ENCODE data around the gene CENPN.
A peak's percentile ranks its signal among the peaks of the same experiment; 100 is the strongest.

CENPN gene

GRCh38 chr16:80992676-80993293, 14.2 kb upstream of the CENPN start:
- DNase-seq: no peak

GRCh38 chr16:80993307-80993706, 13.7 kb upstream of the CENPN start:
- no peak for DNase-seq

GRCh38 chr16:80993834-80994233, 13.2 kb upstream of the CENPN start:
- DNase-seq: no peak

DNA sequence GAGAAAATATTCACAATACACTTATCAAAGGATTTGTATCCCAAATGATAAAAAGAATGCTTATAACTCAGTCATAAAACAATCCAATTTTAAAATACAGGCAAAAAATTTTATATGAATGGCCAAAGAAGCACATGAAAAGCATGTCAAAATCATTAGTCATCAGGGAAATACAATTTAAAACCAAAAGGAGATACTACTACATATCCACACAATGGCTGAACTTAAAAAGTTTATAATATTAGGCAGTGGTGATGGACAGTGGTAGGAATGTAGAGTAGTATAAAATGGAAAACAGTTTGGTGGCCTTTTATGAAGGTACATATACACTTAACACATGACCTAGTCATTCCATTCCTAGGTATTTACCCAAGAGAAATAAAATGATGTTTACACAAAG, 12.6 kb upstream of the CENPN start:
- DNase-seq: no peak

- peak; percentile 3 for DNase-seq
Observed at GRCh38 chr16:80996688-80997138, 10.3 kb upstream of the CENPN start.

DNA sequence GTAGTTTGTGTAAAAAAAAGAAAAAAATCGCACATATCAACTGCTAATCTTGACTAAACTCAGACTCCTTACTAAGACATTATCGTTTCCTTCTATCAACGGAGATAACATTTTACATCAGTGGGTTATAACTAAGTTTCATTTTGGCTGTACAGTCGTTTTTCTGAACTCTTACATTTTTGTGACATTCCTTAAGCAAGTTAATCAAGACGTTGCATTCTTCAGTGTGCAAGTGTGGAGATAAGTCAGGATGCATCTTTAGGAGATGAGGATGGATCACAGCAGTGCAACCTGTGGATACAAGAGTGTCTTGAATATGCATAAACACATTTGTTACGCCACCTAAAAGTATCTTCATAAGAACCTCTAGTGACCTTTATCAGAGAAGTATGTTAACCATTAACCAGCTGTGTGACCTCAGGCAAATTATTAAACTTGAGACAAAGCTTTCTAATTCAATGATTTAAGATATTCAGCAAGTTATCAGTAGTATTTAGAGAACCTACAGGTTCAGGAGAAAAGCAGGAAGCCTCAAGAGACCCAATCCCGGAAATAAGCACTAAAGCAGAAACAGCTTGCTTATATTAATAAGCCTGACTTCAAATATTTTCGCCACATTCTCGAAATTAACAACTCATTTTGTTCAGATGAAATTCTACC, 9.7 kb upstream of the CENPN start:
- DNase-seq: no peak

DNA sequence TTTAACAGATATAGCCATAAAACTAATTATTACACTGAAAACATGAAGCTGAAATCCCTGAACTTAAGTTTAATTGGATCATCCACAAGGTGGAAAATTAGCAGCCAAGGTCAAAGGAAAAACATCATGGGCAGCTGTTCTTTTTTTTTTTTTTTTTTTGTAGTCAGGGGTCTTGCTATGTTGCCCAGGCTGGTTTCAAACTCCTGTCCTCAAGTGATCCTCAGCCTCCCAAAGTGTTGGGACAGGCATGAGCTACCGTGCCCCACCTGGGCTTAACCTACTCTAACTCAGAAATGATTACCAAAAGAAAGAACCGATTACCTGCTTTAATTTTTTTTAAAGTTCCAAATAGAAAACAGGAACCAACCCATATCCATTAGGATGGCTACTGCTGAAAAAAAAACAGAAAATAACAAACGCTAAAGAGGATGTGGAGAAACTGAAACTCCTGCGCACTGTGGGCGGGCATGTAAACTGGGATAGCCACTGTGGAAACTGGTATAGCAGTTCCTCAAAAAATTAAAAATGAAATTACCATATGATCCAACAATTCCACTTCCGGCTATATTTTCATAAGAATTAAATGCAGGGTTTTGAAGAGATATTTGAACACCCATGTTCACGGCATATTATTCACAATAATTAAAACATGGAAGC, 8.9 kb upstream of the CENPN start:
- no peak for DNase-seq

GRCh38 chr16:81000873-81001272, 6.1 kb upstream of the CENPN start:
- no peak for DNase-seq

- DNase-seq: no peak
Observed at GRCh38 chr16:81001330-81001729, 5.7 kb upstream of the CENPN start.

GRCh38 chr16:81003064-81003463, 4.0 kb upstream of the CENPN start:
- no peak for DNase-seq

GRCh38 chr16:81003610-81004460, 3.2 kb upstream of the CENPN start:
- DNase-seq: no peak

DNA sequence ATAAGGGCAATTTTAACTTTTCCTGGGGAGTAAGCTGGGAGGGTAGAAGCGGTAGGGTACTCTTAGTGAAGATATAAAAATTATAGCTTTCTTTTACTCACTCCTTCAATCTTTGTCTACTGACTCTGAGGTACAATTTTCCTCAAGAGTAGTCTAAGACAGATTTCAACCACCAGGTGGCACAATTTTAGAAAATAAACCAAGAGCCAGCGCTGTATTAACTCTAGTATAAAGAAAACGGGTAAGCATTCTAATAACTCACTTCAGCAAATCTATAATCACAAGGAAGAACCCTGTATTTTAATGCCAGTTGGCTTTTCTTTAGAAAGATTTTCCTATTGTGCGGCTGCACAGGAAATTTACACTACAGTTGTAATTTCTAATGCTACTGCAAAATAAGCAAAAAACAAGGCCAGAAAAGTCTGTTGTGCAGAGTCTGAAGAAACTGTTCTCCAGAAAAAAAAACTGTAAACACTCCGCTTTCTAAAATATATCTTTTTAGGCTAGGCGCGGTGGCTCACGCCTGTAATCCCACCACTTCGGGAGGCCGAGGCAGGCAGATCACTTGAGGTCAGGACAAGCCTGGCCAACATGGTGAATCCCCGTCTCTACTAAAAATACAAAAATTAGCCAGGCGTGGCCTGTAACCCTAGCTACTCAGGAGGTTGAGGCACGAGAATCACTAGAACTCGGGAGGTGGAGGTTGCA, 2.2 kb upstream of the CENPN start:
- DNase-seq: peak; percentile 7

- no peak for DNase-seq
Observed at GRCh38 chr16:81005610-81006161, 1.3 kb upstream of the CENPN start.

DNA sequence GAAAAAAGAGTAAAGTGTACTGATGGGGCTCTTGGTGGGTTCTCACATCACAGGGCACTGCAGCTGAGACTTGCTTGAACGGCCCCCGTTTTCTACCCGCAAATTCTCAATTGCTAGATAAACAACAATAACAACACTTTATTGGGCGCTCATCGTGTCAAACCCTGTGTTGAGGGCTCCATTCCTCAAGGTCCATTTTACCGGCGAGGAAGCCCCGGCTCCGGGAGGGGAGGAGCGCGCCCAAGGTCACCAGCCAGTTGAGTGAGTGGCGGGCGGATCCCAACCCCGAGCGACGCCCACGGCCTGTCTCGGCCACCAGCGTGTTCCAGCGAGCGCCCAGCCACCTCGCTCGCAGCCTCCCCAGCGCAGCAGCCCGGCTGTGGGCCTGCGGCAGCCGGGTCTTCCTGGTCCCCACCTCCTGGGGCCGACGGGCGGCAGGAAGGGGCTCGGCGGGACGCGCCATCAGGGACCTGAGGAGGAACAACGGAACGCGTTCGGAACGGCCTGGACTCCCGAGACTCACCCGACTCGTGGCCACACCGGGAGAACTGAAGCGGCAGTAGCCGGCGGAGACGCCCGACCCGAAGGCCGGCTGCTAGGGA, 702 bp upstream of the CENPN start:
- peak; percentile 53 for DNase-seq

DNA sequence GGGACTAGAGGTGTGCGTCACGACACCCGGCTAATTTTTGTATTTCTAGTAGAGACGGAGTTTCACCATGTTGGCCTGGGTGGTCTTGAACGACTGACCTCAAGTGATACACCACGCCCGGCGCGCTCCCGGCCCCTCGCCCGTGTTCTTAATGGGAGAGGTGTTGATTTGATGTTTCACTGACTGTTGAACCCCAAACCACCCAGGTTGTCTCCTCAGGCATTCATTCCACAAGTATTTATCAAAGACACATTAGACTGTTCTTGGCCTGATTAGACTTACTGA, 1.4 kb downstream of the CENPN start:
- no peak for DNase-seq

GRCh38 chr16:81012974-81013373, 6.0 kb downstream of the CENPN start:
- DNase-seq: no peak

- DNase-seq: no peak
Observed at GRCh38 chr16:81014672-81015071, 7.7 kb downstream of the CENPN start.

DNA sequence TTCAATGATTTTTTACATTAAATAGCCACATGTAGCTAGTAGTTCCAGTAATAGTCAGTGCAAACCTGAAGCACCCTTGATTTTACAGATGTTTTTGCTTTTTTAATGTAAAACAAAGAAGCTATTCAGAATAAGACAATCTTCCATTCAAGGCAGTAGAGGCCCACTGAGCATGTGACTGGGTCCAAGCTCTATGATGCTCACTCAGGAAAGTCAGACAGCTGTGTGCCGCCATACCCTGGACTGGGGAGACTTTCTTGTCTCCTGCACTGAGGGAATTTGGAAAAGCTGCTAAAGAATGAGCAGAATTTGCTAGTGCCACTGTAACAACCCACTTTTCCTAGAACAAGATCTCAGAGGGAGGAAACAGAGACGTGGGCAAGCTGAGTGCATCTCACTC, 11.5 kb downstream of the CENPN start:
- DNase-seq: no peak

DNA sequence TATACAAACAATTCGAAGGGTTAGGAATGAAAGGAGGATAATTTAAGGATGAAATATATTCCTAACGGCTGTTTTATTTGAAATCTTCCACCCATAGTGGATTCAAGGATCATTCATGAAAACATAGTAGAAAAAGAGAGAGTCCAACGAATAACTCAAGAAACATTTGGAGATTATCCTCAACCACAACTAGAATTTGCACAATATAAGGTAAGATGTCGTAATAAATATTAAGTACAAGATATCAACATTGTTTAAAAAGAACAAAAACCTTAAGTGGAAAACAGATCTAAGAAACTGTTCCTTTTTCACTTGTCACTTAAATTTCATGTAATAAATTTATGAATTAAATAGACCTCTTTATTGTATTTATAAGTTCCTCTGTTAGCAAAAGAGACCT, 19.4 kb downstream of the CENPN start:
- no peak for DNase-seq

GRCh38 chr16:81029930-81030604, 23.1 kb downstream of the CENPN start:
- DNase-seq: no peak

DNA sequence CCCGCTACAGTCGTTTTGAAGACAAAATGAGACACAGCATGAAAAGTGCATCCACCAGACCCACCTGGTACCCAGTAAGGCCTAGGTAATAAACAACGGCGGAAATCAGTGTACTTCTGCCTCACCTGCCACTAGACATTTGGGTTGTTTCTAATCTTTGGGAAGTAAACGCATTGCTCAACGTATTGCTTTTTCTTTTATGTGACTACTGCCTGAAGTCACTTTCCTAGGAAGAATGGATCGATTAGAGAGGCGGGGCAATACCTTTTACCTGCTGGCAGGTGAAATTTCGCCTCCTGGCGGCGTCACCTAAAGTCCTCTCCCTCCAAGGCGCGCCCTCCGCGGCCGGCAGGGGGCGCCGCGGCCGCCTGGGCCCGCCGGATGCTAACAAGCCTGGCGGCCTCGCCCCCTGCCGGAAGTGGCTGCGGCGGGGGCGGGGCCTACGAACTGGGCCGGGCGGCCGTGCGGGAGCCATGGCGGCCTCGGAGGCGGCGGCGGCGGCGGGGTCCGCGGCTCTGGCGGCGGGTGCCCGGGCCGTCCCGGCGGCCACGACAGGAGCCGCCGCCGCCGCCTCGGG, 28.5 kb downstream of the CENPN start, which contains the start of gene ATMIN:
ATMIN (plus strand) TSS at position 445 of the 577 bp plus-strand sequence; CDS start at position 474, 29 bp downstream.
- peak; percentile 79 for DNase-seq
